Activated naive CD4-positive, alpha-beta T cell treated with anti-CD3 and anti-CD28 coated beads, Interleukin-2, amount 50 U/mL, for 16 hours (primary cell): ENCODE measurements around the gene SPANXC.
"Not testable (repeated sequence)": the region's sequence is repeated elsewhere in the genome, so short reads cannot be mapped to it uniquely, and the experiment has no call there.

Experiments
- DNase-seq: peaks from one replicate; pipeline ENCODE4 v3.0.0-alpha.2; 2020

SPANXC gene, protein sequence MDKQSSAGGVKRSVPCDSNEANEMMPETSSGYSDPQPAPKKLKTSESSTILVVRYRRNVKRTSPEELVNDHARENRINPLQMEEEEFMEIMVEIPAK

DNA sequence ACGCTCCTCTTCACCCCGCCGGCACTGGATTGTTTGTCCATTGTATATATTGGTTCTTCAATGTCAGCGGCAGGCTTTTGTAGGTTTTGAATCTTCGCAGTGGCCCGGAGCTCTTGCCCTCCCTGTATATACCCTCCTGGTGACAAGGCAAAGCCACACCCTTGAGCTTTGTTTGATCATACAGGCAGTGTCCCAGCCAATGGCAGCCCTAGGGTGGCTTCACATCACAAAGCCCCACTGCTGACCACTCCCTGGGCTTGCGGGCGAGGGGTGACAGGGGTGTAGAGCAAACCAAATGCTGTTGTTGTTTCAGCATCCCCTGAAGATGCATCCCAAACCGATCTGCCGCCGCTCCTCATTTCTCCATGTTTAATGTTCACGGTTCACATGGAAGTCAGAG is at the start of gene SPANXC:
Gene SPANXC, minus strand, starts transcription at position 101 of the 400 bp plus-strand sequence. Its CDS starts 60 bp downstream, at position 41.
- not testable (repeated sequence) for DNase-seq

- DNase-seq: no peak
These were observed 37.2 kb upstream of the SPANXC start for GRCh38 chrX:141279476-141279875.

GRCh38 chrX:141278306-141278705 is 36.0 kb upstream of the SPANXC start:
- no peak for DNase-seq

- DNase-seq: no peak
These were observed 15.8 kb upstream of the SPANXC start for GRCh38 chrX:141258080-141258479.

DNA sequence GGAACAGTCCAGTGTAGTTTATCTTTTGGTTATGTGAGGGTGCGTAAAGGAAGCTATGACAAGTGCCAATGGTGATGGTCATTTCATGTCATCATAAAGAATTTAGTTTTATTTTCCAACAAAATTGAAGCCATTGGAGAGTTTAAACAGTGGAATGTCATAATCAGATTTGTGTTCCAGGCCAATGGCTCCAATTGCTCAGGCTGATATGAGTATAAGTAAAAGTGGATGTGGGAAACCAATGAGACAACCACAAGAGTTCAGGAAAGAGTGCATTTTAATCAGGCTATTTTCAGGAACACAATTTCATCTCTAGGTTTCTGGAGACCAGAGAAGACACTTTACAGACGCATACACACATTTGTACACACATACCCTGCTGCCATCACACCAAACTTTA is 20.7 kb downstream of the SPANXC start:
- no peak for DNase-seq

DNA sequence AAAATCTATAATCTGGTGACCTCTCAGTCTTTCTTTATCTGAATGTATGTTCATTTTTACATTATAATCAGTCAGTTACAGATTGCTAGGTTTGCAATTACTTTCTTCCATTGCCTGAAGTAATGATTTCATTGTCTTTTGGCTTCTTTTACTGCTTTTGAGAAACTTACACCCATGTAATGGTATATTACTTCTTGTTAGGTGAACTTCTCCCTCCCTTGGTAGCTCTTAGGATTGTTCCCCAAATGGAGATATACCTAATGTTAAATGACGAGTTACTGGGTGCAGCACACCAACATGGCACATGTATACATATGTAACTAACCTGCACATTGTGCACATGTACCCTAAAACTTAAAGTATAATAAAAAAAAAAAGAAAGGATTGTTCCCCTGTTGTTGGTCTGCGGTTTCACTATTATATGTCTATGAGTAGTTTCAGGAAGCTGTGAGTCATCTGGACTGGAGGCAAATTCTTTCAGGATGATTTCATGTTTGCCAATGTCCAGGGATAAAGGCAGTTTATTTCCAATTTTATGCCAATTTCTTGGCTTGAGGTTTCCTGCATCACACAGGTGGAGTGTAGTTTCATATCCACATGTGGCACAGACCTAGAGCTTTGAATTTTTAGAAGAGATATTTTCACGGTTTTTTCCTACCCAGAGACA is 21.8 kb downstream of the SPANXC start:
- DNase-seq: no peak

- no peak for DNase-seq
These were observed 28.1 kb downstream of the SPANXC start for GRCh38 chrX:141214196-141214595.

DNA sequence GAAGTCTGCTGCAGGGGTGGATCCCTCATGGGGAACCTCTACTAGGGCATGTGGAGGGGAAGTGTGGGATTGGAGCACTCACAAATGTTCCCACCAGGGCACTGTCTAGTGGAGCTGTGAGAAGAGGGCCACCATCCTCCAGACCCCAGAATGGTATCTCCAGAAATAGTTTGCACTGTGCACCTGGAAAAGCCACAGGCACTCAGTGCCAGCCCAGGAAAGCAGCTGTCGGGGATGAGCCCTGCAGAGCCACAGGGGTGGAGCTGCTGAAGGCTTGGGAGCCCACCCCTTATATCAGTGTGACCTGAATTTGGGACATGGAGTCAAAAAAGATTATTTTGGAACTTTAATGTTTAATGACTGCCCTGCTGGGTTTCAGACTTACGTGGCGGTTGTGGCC is 40.4 kb downstream of the SPANXC start:
- no peak for DNase-seq
